HG02840 (cell line): ENCODE results near the gene THADA.

Source experiments
- ATAC-seq: cut with Tn5 transposase; IDR thresholded peaks from one replicate; pipeline ENCODE4 v1.9.1; 2021; ENCODE audit warnings: mild to moderate bottlenecking, moderate library complexity, moderate number of reproducible peaks; ENCODE audit not compliant: unreplicated experiment, low FRiP score

The THADA gene

DNA sequence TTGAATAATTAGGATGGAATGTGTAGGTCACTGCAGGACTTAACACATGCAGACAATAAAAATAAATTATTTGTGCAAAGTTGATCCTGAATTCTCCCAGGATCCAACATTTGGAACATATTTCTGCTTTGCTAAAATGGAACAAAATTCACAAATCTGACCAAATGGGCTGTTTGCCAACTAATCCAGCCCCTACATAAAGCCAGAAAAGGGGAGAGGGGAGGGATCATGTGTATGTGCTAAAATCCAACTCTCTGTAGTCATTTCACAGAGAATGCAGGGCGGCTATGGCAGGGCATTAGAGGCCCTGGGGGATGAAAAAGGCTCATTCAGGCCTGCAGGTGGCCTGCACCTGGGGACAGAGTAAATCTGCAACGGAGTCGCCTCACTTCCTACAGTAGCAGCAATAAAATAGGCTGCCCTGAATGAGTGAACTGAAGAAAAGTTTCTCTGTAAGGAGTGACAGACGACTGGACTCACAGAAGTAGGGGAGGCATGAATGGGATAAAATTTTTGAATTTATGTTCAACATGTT is 365.4 kb downstream of the THADA start:
- no peak for ATAC-seq

DNA sequence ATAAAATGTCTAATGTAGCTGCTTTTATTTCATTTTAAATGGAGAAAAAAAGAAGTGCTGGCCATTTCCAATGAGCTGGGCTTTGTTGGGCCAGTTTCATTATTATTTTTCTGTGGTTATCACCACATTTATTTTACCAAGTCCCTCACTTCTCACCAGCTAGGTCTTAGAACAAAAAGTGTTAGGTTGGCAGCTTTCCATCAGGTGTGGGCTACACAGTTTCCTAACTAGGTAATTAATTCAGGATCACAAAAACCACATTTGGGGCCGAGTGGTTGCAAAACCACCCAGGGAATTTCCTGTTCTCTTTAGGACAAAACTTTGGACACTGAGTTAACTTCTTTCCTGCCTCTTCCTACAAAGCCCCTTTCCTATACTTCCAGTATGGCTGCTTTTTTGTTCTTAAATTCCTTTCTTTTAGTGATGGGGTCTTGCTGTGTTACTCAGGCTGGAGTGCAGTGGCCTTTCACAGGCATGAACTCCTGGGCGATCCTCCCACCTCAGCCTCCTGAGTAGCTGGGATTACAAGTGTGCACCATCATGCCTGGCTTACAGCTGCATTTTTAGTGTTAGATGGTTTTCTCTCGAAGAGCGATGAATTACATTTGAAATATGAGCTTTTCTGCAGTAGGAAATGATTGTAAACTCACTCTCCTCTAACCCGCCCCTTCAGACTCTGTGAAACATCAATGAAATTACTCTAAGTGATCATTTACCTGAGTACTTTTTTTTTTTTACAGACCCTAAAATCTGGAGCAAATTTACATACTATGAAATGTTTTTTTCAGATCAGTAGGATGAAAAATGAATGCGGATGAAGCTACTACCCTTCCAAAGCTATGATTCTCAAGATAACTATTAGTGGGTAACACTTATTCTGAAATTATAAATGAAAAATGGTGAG is 366.8 kb downstream of the THADA start:
- no peak for ATAC-seq

DNA sequence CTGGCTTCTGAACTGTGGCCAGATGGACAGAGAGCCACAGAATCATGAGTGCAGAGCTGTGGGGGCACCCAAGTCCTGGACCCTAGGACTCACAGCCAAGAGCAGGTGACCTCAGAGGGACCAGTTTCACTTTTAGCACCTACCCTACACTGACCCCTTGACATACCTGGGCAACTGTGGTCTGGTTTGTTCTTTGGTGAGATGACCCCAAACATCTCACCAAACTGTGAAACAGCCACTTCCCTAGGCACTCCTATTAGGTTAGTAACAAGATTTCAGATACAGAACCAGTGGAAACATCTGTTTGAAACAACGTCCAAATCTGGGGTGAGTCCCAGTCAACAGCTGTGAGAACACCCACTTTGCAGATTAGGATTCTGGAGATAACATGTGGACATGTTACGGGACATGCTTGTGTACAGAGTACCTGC is 367.5 kb downstream of the THADA start:
- no peak for ATAC-seq

DNA sequence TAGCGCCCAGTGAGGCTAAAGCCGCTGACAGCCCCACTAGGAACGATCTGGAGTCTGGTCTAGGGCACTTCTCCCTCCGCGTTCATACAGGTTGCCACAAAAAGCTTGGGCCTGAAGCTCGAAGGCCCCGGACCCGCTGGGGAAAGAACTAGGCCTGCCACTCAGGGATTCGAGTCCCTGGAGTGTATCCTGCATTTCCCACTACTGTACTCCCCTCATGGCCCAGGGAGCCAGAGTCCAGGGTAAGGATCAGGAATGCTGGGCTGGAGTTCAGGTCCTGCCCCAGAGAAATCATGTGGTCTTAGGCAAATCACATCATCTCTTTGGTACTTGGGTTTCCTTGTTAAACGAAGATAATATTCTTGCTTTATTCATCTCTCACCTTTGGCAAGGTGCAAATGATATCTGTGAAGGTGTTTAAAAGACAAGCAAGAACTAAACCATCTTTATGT is 368.0 kb downstream of the THADA start:
- ATAC-seq: no peak

DNA sequence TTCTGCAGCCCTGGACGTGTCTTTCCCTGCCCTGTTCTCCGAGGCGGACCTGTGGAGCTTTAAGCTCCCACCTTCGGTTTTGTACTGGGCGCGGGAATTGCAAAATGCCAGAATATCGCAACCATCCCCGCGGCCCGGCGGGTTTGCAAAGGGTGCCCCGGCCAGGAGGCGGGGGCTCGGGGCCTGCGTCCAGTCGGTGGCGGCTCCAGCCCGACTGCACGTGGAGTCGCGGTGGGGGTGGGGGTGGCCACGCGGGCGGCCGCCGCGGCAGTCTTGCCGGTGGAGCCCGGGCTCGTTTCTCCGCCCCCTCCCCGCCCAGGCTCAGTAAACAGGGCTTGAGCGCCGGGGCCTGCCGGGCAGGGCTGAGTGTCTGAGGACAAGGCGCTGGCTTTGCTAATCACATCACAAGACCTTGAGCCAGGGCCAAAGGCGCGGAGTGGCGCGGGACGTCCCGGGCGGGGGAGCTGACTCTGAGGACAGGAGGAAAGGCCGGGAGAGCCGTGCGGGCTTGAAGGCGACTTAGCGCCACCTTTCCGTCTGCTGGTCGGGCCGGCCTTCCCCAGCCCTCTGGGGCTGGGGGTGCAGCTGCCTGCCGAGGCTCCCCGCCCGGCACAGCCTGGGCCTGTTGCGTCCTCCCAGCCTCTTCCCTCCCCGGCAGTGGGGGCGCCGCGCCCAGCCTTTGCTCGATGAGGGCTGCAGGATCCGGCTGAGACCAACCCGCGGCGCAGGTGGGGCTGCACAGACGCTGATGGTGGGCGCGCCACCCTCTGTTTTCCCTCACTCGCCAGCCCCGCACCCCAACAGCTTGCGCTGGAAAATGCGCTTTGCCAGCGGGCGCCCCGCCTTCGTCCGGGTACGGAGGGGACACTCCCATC is 368.6 kb downstream of the THADA start:
- ATAC-seq: peak; percentile 21

DNA sequence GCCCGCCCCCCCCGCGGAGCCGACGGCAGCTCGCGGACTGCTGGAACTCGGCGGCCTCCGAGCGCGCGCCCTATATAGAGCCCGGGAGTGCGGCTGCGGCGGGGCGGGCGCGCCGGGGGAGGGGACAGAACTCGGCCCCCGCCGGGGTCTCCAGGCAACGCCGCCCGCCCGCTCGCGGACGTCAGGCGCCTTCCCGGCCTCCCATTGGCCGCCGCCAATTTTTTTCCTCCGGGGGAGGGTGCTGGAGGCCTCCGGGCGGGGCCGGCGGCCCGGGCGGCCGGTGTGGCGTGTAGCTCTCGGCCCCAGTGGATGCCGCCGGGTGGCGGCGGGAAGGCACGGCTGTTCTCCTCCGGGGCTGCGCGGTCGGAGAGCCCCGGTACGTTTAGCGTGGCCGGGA is 369.3 kb downstream of the THADA start, which contains the start of gene ZFP36L2:
Gene ZFP36L2 (minus strand): TSS at position 49 of the 397 bp plus-strand sequence. CDS start 291 bp downstream, outside the sequence.
- peak; percentile 50 for ATAC-seq

DNA sequence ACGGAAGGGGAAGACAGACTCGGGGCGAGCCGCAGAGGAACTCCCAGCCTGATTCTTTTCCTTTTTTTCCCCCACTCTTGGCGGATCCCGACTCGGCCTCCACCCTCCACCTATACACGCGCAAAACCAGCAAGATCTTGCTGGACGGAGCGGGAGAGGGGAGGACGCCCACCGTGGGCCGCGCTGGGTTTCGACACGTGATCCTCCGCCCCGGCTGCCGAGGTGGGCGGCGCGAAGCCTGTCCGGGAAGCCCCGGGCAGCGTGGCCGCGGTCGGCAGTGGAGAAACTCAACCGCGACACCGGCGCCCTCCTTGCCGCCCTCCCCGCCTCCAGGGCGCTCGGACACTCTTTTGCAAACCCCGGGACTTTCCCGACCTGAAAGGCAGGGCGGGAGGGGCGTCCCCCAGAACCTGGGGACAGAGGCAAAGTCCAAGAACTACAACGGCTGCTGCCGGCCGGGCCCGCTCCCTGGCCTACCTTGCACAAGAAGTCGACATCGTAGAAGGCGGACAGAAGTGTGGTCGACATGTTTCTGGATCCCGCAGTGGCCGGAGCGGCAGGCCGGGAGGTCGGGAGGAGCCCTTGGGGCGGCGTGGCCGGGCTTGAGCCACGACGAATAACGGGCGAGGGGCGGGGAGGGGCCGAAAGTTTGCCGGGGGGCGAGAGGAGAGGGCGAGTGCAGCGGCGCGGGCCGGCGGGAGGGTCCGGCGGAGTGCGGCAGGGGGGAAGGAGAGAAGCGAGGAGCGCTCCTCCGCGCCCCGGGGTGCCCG is 369.9 kb downstream of the THADA start:
- peak; percentile 36 for ATAC-seq

DNA sequence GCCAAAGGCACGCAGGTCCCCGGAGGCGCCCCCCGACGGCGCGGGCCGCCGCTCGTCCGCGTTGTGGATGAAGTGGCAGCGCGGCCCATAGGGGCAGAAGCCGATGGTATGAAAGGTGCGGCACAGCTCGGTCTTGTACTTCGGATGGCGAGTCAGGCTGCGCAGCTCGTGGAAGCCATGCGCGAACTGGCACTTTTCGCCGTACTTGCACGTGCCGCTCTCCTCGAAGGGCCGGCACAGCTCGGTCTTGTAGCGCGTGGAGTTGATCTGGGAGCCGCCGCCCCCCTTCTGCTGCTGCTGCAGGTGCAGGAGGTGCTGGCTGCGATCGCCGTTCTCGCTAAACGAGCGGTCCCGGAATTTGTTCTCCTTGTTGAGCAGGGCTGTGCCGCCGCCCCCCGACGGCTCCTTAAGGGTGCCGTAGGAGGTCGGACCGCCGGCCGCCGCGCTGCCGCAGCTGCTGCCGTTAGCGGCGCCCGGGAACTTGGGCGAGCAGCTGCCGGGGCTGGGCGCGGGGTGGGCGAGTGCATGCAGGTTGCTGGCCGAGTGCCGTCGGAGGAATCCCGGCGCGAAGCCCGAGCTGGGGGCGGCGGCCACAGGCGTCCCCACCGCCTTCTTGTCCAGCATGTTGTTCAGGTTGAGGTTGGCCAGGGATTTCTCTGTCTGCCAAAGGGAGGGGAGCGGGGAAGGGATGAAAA is 370.6 kb downstream of the THADA start:
- peak; percentile 1 for ATAC-seq

DNA sequence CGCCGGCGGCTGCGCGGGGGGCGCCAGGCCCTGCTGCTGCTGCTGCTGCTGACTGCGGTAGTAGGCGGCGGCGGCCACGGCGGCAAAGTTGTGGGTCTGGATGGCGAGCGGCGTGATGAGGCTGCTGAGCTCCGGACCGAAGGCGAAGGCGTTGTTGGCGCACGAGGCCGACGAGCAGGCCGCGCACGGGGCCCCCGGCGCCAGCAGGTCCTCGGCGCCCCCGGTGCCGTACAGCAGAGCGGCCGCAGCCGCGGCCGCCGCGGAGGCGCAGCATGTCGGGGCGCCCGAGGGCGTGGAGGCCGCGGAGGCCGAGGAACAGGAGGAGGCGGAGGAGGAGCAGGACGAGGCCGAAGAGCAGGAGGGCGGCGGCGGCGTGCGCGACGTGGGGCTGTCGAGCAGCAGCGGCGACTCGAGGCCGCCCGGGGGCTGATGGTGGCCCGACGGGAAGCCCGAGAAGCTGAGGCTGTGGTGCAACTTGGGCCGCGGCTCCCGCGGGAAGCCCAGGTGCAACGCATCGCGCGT is 371.2 kb downstream of the THADA start:
- no peak for ATAC-seq

DNA sequence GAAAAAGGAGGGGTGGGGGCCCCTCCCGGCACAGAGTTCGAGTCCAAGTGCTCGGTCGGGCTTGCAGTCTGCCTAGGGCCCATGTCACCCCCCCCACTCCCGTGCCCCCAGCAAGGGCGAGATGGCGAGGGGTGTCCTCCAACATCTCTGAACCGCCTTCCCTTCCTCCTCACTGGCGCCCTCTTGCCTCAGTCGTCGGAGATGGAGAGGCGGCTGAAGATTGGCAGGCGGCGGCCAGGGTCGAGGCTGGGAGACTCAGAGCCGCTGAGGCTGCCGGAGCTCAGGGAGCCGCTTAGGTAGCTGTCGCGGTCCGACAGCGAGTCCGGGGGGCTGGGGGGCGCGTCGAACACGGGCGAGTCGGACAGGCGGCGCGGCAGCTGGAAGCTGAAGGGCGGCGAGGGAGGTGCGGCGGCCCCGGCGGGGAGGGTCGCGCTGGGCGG is 371.7 kb downstream of the THADA start:
- no peak for ATAC-seq

DNA sequence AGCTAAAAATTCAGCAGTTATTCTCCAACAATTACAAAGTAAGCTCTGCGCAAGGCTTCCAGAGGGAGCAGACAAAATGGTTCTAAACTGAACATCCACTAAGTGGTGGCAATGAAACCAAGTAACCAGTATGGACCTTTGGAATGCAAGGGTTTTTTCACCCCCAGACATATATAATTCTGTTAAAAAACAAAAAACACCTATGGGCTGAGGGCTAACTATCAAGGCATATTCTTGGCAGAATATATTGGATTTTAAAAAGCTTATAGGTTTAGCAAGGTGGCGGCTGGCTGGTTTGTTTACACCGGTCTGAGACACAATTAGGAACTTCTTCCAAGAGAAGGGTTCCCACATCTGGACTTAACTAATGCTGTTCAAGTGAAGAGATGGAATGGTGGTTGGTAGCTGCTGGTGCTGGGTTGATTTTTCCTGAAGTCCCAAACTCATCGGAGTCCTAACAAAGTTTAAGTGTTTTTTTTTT is 372.3 kb downstream of the THADA start:
- no peak for ATAC-seq

DNA sequence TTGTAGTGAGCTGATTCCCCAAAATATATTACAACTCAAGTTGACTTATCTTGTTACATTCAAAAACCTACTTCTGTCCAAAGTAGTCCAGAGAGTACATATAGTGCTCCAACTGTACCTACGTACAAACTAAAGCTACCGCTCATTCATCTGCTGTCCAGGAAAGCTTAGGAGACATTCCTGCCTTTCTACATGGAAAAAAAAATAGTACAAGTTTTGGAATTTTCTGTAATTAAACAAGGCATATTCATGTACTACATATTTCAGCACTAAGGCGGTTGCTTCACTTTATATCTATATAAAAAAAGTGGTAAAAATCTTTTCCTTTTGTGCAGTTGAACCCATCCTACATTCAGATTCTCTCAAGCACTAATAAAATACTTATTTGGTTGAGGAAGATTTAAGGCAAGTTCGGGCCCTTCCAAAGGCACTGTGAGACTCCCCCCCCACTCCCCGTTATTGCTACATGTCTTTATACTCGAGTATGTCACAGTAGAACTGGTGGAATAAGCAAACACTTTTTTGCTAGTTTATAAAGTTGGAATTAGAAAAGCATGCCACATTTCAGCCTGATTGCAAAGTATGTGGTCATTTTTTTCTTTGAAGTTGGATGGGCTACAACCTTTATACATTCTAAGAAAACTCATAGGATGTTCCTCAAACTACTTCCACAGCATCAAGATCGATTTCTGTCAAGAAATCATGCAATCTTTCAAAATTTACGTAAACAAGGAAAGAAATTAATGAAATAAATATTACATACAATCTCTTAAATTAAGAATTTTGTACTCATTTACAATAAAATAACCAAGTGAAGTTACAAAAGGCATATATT is 373.1 kb downstream of the THADA start:
- ATAC-seq: no peak

DNA sequence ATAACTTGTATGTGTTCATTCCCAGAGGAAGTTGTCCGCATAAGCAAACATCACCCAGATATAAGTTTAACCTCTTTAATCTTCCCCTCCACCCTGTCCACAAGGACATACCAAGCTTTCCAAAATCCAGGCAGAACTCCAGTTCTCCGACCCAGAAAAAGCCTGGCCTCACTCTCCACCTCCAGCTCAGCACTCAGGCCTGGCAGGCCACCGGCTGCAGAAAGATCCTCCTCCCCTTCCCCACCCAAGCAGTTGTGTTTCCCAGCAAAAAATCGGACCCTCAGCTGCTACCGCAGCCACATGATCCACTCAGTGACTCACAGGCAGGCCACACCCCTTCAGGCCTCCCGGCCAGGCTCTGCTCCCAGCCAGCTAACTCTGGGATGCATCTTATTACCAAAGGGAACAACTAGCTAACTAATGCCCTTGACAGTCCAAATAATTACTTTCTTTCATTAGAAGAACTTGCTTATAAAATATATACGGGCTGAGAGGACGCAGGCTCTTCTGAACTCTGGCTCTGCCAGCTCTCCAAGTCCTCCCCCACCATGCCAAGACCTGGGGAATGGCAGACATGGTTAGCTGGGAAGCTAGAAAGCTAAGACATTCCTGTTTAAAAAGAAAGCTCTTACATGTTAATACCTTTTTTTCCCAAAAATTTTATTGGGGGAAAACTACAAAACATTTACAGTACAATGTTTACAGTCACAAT is 373.9 kb downstream of the THADA start:
- ATAC-seq: no peak

DNA sequence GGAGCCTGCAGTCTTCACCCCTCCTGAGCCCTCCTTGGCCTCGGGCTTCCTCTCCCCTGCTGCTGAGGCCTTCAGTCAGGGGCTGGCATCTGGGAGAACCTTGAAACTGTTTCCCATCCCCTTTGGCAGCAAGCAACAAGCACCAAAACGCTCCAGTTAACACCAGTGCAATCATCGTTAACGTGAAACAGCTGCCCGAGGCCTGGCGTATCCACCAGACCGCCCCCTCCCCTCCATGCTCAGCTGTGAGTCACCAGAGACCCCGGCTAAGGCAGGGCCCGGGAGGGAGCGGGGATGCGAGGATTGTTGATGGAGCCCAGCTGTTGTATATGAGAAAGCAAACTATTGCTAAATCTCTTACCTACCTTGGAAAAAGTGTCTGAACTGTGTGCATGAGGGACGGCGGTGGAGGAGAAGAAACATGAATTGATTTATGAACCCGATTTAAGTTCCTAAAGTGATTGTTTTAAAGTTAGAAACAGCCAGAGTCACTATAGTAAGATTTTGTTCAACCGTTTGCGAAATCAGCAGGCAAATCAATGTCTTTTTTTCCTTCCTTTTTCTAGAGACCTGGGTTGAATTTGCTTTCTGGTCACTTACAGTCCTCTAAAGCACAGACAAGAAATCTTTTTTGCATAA is 374.6 kb downstream of the THADA start:
- ATAC-seq: no peak

DNA sequence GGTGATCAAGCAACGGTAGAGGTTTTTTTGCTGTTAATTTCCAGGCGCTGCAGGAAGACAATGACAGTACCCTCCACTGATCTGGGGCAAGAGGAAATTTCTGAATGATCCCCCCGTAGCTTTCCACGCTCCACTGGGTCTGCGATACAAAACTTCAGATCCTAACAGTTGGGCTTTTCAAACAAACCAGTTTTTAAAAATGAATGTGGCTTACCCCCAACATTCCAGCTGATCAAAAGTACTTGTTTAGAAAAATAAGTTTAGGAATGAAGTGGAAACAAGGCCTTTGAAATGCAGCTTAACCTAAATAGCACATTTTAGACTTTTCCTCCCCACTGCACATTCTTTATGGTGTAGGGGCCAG is 375.1 kb downstream of the THADA start:
- no peak for ATAC-seq

DNA sequence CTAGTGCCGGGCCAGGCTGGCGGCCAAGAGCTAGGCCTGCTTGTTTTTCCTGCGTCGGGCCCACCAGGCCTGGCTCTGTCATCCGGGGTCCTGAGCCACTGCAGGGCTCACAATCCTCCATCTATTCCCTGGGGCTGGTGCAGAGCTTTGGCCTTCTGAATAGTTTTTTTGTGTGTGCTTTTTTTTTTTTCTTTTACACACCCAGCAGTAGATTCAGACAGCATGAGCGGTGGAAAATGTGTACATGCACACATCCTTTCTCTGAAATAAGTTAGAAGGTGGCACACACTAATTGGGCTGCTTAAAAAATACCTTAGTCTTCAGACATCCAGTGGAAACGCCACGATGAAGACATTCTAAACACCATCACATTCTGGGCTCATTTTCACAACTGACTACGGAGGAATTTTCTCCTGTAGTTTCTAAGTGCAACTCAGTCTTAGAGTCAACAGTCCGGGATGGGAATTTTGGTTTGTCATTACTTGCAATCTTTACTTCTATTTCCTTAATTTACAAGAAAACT is 375.5 kb downstream of the THADA start:
- no peak for ATAC-seq
